B cell (primary cell): ENCODE results near the gene TTLL5. TPM values are rescaled to one million over a fixed set of nuclear protein-coding genes. Genes with fewer than 3 reads are reported as not detected.

Experiments
- ATAC-seq: fragments of 200-7000 bp; cut with Tn5 transposase; one replicate; pipeline ENCODE4 v1.10.0; 2021; ENCODE audit warnings: low read depth, mild to moderate bottlenecking, moderate number of reproducible peaks, moderate library complexity
- CTCF ChIA-PET: fragments of 350-600 bp; sonication (Branson Sonifier 250); formaldehyde crosslinking; loops from one replicate; lab custom pipeline; 2021; ENCODE audit warnings: antibody characterized with exemption, inconsistent platforms; lab: Charles Lee
- POLR2A ChIA-PET: fragments of 350-600 bp; sonication (Branson Sonifier 250); formaldehyde crosslinking; loops from one replicate; lab custom pipeline; 2021; ENCODE audit warnings: antibody characterized with exemption; lab: Charles Lee
- DNase-seq: peaks from one replicate; pipeline ENCODE4 v3.0.0; 2013
- H2AFZ ChIP-seq: 2 replicates; pipeline ENCODE4 v1.6.1; 2012; ENCODE audit warnings: mild to moderate bottlenecking, low read depth, low read length; ENCODE audit not compliant: insufficient read depth, poor library complexity, severe bottlenecking
- H3K27ac ChIP-seq, 2 donors: 1 replicate in 1 of 2; 2 replicates in 1 of 2; pipeline ENCODE4 v1.5.1; 2012 to 2013; ENCODE audit warnings: low read length in 2 of 2, mild to moderate bottlenecking in 2 of 2, moderate library complexity in 1 of 2
- H3K27me3 ChIP-seq, 4 experiments: fragments of 200-600 bp in 1 of 4; sonication (generic) in 1 of 4; replicated peaks in 1 of 4; 1 replicate in 2 of 4; 2 replicates in 2 of 4; pipeline versions ENCODE4 v1.6.1 to v1.7.0; 2013 to 2016; ENCODE audit warnings: low read length in 3 of 4, mild to moderate bottlenecking in 2 of 4, mixed read lengths in 1 of 4, moderate library complexity in 1 of 4; ENCODE audit not compliant: insufficient read depth in 4 of 4, control insufficient read depth in 3 of 4; ENCODE audit errors: control extremely low read depth in 1 of 4
- H3K36me3 ChIP-seq, 2 experiments: replicated peaks in 1 of 2; 1 replicate in 1 of 2; 2 replicates in 1 of 2; pipeline versions ENCODE4 v1.6.1 to v1.7.1; 2013; ENCODE audit warnings: low read length in 1 of 2; ENCODE audit not compliant: insufficient read depth in 2 of 2, control insufficient read depth in 1 of 2; ENCODE audit errors: control extremely low read depth in 1 of 2, extremely low read depth in 1 of 2
- H3K4me1 ChIP-seq, 2 donors: fragments of 200-600 bp in 1 of 2; sonication (generic) in 1 of 2; 1 replicate in 1 of 2; 2 replicates in 1 of 2; pipeline versions ENCODE4 v1.5.1 to v1.6.1; 2013 to 2017; ENCODE audit warnings: low read length in 2 of 2; ENCODE audit not compliant: control insufficient read depth in 2 of 2, insufficient read depth in 2 of 2
- H3K4me2 ChIP-seq: replicated peaks from 2 replicates; pipeline ENCODE3; 2012; ENCODE audit warnings: mild to moderate bottlenecking, low read depth, low read length; ENCODE audit not compliant: poor library complexity, severe bottlenecking
- H3K4me3 ChIP-seq, 5 experiments: fragments of 200-600 bp in 1 of 5; sonication (generic) in 1 of 5; 1 replicate in 3 of 5; 2 replicates in 2 of 5; pipeline versions ENCODE4 v1.5.1 to v1.7.0; 2011 to 2016; ENCODE audit warnings: low read length in 4 of 5, mild to moderate bottlenecking in 4 of 5, low read depth in 2 of 5, control low read depth in 1 of 5, moderate library complexity in 1 of 5; ENCODE audit not compliant: insufficient read depth in 1 of 5; ENCODE audit errors: control extremely low read depth in 1 of 5, extremely low read depth in 1 of 5
- H3K79me2 ChIP-seq: fragments of 200-600 bp; sonication (generic); one replicate; pipeline ENCODE4 v1.6.0; 2016; ENCODE audit warnings: low read length; ENCODE audit not compliant: control insufficient read depth, insufficient read depth
- H3K9ac ChIP-seq: fragments of 200-600 bp; sonication (generic); 2 replicates; pipeline ENCODE4 v1.6.1; 2017; ENCODE audit warnings: mild to moderate bottlenecking, low read length, moderate library complexity
- H3K9me3 ChIP-seq, 3 donors: one replicate each; pipeline versions ENCODE4 v1.6.1 to v1.7.1; 2013; ENCODE audit warnings: low read length in 2 of 3; ENCODE audit not compliant: control insufficient read depth in 2 of 3, insufficient read depth in 1 of 3; ENCODE audit errors: control extremely low read depth in 1 of 3
- H4K20me1 ChIP-seq: 2 replicates; pipeline ENCODE4 v1.6.0; 2012; ENCODE audit warnings: mild to moderate bottlenecking, low read length; ENCODE audit not compliant: insufficient read depth, control insufficient read depth, poor library complexity, severe bottlenecking
- H3K27ac Mint-ChIP-seq: one replicate; pipeline ENCODE4 v1.8.0; 2021; ENCODE audit warnings: mixed read lengths
- H3K27me3 Mint-ChIP-seq: one replicate; pipeline ENCODE4 v1.8.0; 2021; ENCODE audit warnings: mixed read lengths
- H3K4me1 Mint-ChIP-seq: one replicate; pipeline ENCODE4 v1.8.0; 2021; ENCODE audit warnings: mixed read lengths
- H3K4me3 Mint-ChIP-seq: one replicate; pipeline ENCODE4 v1.8.0; 2021; ENCODE audit warnings: mixed read lengths
- H3K9me3 Mint-ChIP-seq: one replicate; pipeline ENCODE4 v1.8.0; 2022; ENCODE audit warnings: mixed read lengths; ENCODE audit not compliant: insufficient read depth
- EZH2 ChIP-seq: IDR thresholded peaks from 2 replicates; pipeline ENCODE4 v1.6.1; 2012; ENCODE audit warnings: borderline replicate concordance, low read depth, mild to moderate bottlenecking, moderate library complexity, low read length; ENCODE audit not compliant: insufficient read depth, poor library complexity, severe bottlenecking
- WGBS: methylation state at CpG from one replicate; pipeline ENCODE4 v1.1.5; 2013; ENCODE audit warnings: missing lambda C conversion rate; ENCODE audit not compliant: insufficient coverage; 5-methylcytosine and 5-hydroxymethylcytosine counted together
- intact Hi-C: fragments of 100-400 bp; cut with micrococcal nuclease; formaldehyde crosslinking; loops from one replicate; pipeline ENCODE4 v1.10.0; 2022
- polyA plus RNA-seq: library from polyadenylated mRNA; depleted of rRNA; stranded (reverse); fragments of >200 nt; gene quantifications from 2 replicates; pipeline ENCODE4 v1.2.3, GENCODE V29; 2012
- total RNA-seq, 2 donors: library from RNA; stranded (reverse); fragments of 120-200 nt in 1 of 2; gene quantifications; 1 replicate in 1 of 2; 2 replicates in 1 of 2; pipeline versions ENCODE4 v1.2.3 to v1.2.4, GENCODE V29; 2013 to 2022
- TF ChIP-seq, protein P1 (sequence below): fragments of 200-600 bp; IDR thresholded peaks from one replicate; pipeline ENCODE4 v1.8.0; 2022; ENCODE audit warnings: antibody characterized with exemption, mild to moderate bottlenecking

The TTLL5 gene
- total and polyA plus RNA-seq, 2 donors (not counting 1 experiment from before 2014, with no cell fraction given), result 10.9 to 50.9 TPM

DNA sequence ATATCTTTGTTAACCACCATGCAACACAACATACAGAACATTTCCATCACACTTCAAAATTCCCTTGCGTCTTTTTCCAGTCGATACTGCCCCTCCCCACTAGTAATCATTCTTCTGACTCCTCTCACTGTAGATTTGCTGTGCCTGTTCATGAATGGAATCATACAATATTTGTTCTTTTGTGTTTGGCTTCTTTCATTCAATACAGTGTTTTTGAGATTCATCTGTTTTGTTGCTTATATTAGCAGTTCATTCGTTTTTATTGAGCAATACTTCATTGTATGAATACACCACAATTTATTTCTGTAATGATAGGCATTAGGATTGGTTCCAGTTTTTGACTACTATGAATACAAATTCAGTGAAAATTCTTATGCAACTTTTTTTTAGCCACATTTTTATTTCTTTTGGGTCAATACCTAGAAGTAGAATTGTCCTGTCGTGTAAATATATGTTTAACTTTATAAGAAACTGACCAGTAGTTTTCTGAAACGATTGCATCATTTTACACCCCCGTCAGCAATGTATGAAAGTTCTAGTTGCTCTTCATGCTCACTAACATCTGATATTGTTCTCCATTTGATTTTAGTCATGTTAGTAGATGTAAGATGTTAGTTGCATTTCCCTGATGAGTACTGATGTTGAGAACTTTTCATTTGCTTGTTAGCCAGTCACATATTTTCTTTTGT, 193.2 kb downstream of the TTLL5 start:
- Mint-ChIP-seq H3K4me1 (no peaks in the 10 kb centered on the region), H3K27me3 (no peaks in the 10 kb centered on the region), H3K9me3 (no peaks in the 10 kb centered on the region), H3K4me3 (no peak overlapping the region), H3K27ac (no peak overlapping the region)
- WGBS, result no CpG with 5 or more reads among the region's 6 CpGs
- no peak overlapping the region for H2AFZ ChIP-seq
- no peak for TF ChIP-seq EZH2
- TF ChIP-seq, protein P1, sequence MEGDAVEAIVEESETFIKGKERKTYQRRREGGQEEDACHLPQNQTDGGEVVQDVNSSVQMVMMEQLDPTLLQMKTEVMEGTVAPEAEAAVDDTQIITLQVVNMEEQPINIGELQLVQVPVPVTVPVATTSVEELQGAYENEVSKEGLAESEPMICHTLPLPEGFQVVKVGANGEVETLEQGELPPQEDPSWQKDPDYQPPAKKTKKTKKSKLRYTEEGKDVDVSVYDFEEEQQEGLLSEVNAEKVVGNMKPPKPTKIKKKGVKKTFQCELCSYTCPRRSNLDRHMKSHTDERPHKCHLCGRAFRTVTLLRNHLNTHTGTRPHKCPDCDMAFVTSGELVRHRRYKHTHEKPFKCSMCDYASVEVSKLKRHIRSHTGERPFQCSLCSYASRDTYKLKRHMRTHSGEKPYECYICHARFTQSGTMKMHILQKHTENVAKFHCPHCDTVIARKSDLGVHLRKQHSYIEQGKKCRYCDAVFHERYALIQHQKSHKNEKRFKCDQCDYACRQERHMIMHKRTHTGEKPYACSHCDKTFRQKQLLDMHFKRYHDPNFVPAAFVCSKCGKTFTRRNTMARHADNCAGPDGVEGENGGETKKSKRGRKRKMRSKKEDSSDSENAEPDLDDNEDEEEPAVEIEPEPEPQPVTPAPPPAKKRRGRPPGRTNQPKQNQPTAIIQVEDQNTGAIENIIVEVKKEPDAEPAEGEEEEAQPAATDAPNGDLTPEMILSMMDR, result no peak
- H3K4me3 ChIP-seq, result no peak overlapping the region
- no peaks in the 10 kb centered on the region for H3K4me1 ChIP-seq
- peaks cover 0 to 2% of the 10 kb centered on the region in 2 experiments for H3K36me3 ChIP-seq
- no peaks in the 10 kb centered on the region for H3K79me2 ChIP-seq
- no peak for ATAC-seq
- no peak overlapping the region for H3K4me2 ChIP-seq
- ChIA-PET CTCF (interaction anchor here (1.1 kb wide), 1 partner anchor 54 kb away, joined by 3 read pairs; no protein-coding TSS in a partner anchor), POLR2A (no interaction called here)
- H3K27ac ChIP-seq, result no peak overlapping the region
- H3K27me3 ChIP-seq, result no peaks in the 10 kb centered on the region
- H3K9me3 ChIP-seq, result no peaks in the 10 kb centered on the region
- H3K9ac ChIP-seq, result no peak overlapping the region
- intact Hi-C loops, result no loop called here
- no peaks in the 10 kb centered on the region for H4K20me1 ChIP-seq
- DNase-seq, result no peak

DNA sequence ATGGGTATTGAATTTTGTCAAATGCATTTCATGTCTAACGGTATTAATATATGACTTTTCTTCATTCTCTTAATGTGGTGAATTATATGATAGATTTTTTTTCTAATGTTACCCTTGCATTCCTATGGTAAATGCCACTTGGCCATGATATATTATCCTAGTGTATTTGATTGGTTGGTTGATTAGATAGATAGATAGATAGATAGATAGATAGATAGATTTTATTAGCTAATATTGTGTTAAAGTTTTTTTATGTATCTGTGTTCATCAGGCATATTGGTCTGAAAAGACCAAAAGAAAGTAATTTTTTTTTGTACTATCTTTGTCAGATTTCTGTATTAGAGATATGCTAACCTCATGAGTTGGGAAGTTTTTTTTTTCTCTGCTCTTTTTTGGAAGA, 196.2 kb downstream of the TTLL5 start:
- H4K20me1 ChIP-seq, result no peaks in the 10 kb centered on the region
- no peaks in the 10 kb centered on the region for H3K4me1 Mint-ChIP-seq
- no peak overlapping the region for H3K4me3 Mint-ChIP-seq
- no peak overlapping the region for H3K4me2 ChIP-seq
- WGBS, result no CpG with 5 or more reads among the region's 1 CpG
- no peaks in the 10 kb centered on the region for H3K4me1 ChIP-seq
- no peak overlapping the region for H3K27ac Mint-ChIP-seq
- no peak overlapping the region for H2AFZ ChIP-seq
- H3K36me3 ChIP-seq, result peaks cover 0 to 2% of the 10 kb centered on the region in 2 experiments
- H3K9me3 ChIP-seq, result no peaks in the 10 kb centered on the region
- intact Hi-C loops, result no loop called here
- ATAC-seq, result no peak
- ChIA-PET CTCF (interaction anchor here (0.7 kb wide), 1 partner anchor 1938 kb away, joined by 5 read pairs; no protein-coding TSS in a partner anchor), POLR2A (no interaction called here)
- no peak for DNase-seq
- H3K9me3 Mint-ChIP-seq, result no peaks in the 10 kb centered on the region
- no peaks in the 10 kb centered on the region for H3K27me3 ChIP-seq
- no peaks in the 10 kb centered on the region for H3K27me3 Mint-ChIP-seq
- TF ChIP-seq EZH2, result no peak
- TF ChIP-seq, protein P1, result no peak
- H3K79me2 ChIP-seq, result no peaks in the 10 kb centered on the region
- H3K4me3 ChIP-seq, result no peak overlapping the region
- no peak overlapping the region for H3K27ac ChIP-seq
- H3K9ac ChIP-seq, result no peak overlapping the region
